Transverse colon (tissue), 4 donors: ENCODE data around the gene KRTAP4-3. TPM values are rescaled to one million over a fixed set of nuclear protein-coding genes. Genes with fewer than 3 reads are reported as not detected.
"Not testable (repeated sequence)": the region's sequence is repeated elsewhere in the genome, so short reads cannot be mapped to it uniquely, and the experiment has no call there.

ENCODE experiments used
- DNase-seq: peaks from one replicate; pipeline ENCODE4 v3.0.0-alpha.2; 2019
- H3K27ac ChIP-seq, 4 donors: fragments of 200-600 bp; sonication (generic); 2 replicates each; pipeline ENCODE4 v1.5.1; 2016 to 2018; ENCODE audit warnings: inconsistent platforms in 4 of 4
- H3K27me3 ChIP-seq: fragments of 200-600 bp; sonication (generic); 2 replicates; pipeline ENCODE4 v1.5.1; 2017; ENCODE audit warnings: inconsistent platforms
- H3K36me3 ChIP-seq, 4 donors: fragments of 200-600 bp; sonication (generic); 2 replicates each; pipeline ENCODE4 v1.5.1; 2017 to 2019; ENCODE audit warnings: inconsistent platforms in 4 of 4
- H3K4me1 ChIP-seq, 4 donors: fragments of 200-600 bp; sonication (generic); 2 replicates each; pipeline ENCODE4 v1.5.1; 2017 to 2020; ENCODE audit warnings: inconsistent platforms in 4 of 4
- H3K4me3 ChIP-seq, 4 donors: fragments of 200-600 bp; sonication (generic); 1 replicate in 1 of 4; 2 replicates in 3 of 4; pipeline versions ENCODE4 v1.5.1 to v1.6.1; 2017 to 2019; ENCODE audit warnings: inconsistent platforms in 4 of 4
- H3K9me3 ChIP-seq, 2 donors: fragments of 200-600 bp; sonication (generic); 2 replicates each; pipeline ENCODE4 v1.5.1; 2017 to 2019; ENCODE audit warnings: inconsistent platforms in 2 of 2
- CTCF ChIP-seq, 5 experiments: fragments of 200-600 bp in 3 of 5; fragments of 450-650 bp in 2 of 5; sonication (generic) in 3 of 5; IDR thresholded peaks; 1 replicate in 2 of 5; 2 replicates in 3 of 5; pipeline ENCODE4 v1.5.1; 2016 to 2017; ENCODE audit warnings: antibody characterized with exemption in 5 of 5, inconsistent platforms in 3 of 5, mild to moderate bottlenecking in 2 of 5, moderate library complexity in 1 of 5
- EP300 ChIP-seq: sonication (generic); formaldehyde crosslinking; IDR thresholded peaks from one replicate; pipeline ENCODE4 v1.6.1; 2017; ENCODE audit warnings: antibody characterized with exemption, low read depth
- POLR2A ChIP-seq: fragments of 450-650 bp; IDR thresholded peaks from one replicate; pipeline ENCODE4 v1.6.1; 2016; ENCODE audit warnings: antibody characterized with exemption, mild to moderate bottlenecking, moderate library complexity
- POLR2AphosphoS5 ChIP-seq, 3 donors: sonication (generic); formaldehyde crosslinking; IDR thresholded peaks; one replicate each; pipeline ENCODE4 v1.6.1; 2016; ENCODE audit warnings: antibody characterized with exemption in 3 of 3
- WGBS, 2 donors: methylation state at CpG; one replicate each; pipeline ENCODE4 v1.1.5; 2018; ENCODE audit warnings: low coverage in 1 of 2; 5-methylcytosine and 5-hydroxymethylcytosine counted together
- in situ Hi-C, 4 donors: fragments of 200-750 bp; cut with MboI; loops; one replicate each; pipeline versions ENCODE4 v1.15.0 to v1.15.1; 2017; ENCODE audit warnings: low sequenced_read_pairs in 3 of 4, low pct_ligation_motif_present in 1 of 4, low pct_unique_long_range_greater_than_20kb in 1 of 4
- intact Hi-C: fragments of 100-400 bp; cut with DNase I; formaldehyde crosslinking; loops from one replicate; pipeline ENCODE4 v1.15.1; 2023; ENCODE audit warnings: low total_unique reads
- total RNA-seq, 4 donors: library from RNA; depleted of rRNA; stranded (reverse); fragments of >200 nt; gene quantifications; one replicate each; pipeline ENCODE4 v1.1.0, GENCODE V29; 2016

KRTAP4-3 gene
- total RNA-seq, 4 donors from 2014 or later: not detected

DNA sequence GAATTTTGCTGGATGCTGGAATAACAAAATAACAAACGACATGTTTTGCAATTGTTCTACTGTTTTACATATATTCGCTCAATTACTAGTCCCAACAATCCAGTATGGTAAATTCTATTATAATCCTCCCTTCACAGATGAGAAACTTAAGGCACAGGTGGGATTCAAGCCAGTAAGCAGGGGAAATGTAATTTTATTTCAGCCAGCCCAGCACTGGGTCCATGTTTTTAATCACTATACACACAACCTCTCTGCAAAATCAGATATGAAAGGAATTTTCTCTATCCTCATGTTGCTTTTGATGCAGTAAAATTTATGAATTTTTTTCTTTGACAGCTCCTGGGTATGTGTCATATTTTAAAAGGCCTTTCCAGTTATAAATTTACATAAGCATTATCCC is 22.8 kb downstream of the KRTAP4-3 start:
- 87 to 94% methylated on average over 2 of the region's 2 CpGs for WGBS, 2 donors
- DNase-seq: no peak
- TF ChIP-seq POLR2A (no peak), POLR2AphosphoS5 (IDR thresholded peaks at IDR 0.05) (no peak), EP300 (no peak), CTCF (IDR thresholded peaks at IDR 0.05) (no peak)
- Histone ChIP-seq H3K4me3 (no peak overlapping the region), H3K27ac (no peak overlapping the region), H3K27me3 (no peaks in the 10 kb centered on the region), H3K4me1 (no peaks in the 10 kb centered on the region), H3K36me3 (no peaks in the 10 kb centered on the region), H3K9me3 (peaks cover 9 to 11% of the 10 kb centered on the region in 2 donors)
- in situ Hi-C loops: no loop called here
- intact Hi-C loops: no loop called here

GRCh38 chr17:41144846-41145245 is 23.2 kb downstream of the KRTAP4-3 start:
- no peak for DNase-seq
- WGBS, 2 donors: 78 to 89% methylated on average over 1 of the region's 1 CpG
- Histone ChIP-seq H3K27ac (no peak overlapping the region), H3K9me3 (peaks cover 10 to 15% of the 10 kb centered on the region in 2 donors), H3K27me3 (no peaks in the 10 kb centered on the region), H3K4me3 (no peak overlapping the region), H3K4me1 (no peaks in the 10 kb centered on the region), H3K36me3 (no peaks in the 10 kb centered on the region)
- in situ Hi-C loops (no loop called here), intact Hi-C loops (no loop called here)
- TF ChIP-seq POLR2A: no peak
- TF ChIP-seq EP300: no peak
- no peak for TF ChIP-seq POLR2AphosphoS5 (IDR thresholded peaks at IDR 0.05)
- no peak for TF ChIP-seq CTCF (IDR thresholded peaks at IDR 0.05)

- in situ Hi-C loops: no loop called here
- no peak for DNase-seq
- TF ChIP-seq CTCF (IDR thresholded peaks at IDR 0.05): no peak
- TF ChIP-seq POLR2A: no peak
- TF ChIP-seq POLR2AphosphoS5 (IDR thresholded peaks at IDR 0.05): no peak
- TF ChIP-seq EP300: no peak
- H3K4me1 ChIP-seq: no peaks in the 10 kb centered on the region
- peaks cover 7% of the 10 kb centered on the region for H3K27me3 ChIP-seq
- intact Hi-C loops: no loop called here
- H3K27ac ChIP-seq: no peak overlapping the region
- H3K36me3 ChIP-seq: no peaks in the 10 kb centered on the region
- peaks cover 10 to 15% of the 10 kb centered on the region in 2 donors for H3K9me3 ChIP-seq
- H3K4me3 ChIP-seq: no peak overlapping the region
These were observed 26.7 kb downstream of the KRTAP4-3 start for GRCh38 chr17:41141361-41141760.

DNA sequence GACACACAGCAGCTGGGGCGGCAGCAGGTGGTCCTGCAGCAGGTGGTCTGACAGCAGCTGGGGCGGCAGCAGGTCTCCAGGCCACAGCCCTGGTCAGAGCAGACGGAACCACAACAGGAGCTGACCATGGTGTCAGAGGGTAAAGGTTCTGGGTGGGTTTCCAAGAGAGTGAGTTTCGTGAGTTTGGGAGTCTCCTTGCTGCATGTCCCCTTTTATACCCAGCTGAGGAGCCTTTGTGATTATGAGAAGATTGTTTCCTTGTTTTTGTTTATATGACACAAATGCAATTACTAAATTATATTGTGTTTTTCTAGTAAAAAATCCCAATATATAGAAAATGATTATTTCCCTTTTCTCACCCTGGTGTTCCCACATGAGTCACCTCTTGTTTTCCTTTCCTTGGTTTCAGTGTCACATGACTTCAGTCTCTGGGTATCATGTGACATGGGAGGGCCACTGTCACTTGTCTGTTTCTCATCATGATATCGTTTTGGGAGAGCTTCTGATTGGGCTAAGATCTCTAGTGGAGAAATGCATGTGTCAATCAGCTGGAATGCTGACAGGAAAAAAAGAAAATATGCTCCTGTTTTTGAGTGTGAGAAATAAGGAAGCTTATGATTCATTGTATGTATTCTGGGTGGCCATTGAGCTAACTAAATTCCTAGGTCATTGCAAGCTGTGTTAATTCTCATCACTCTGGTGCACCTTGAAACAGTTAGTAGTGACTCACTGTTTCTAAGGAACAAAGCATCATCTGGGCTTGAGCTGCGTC is 27.5 kb downstream of the KRTAP4-3 start, which contains the start of gene KRTAP4-6:
KRTAP4-6 (minus strand) TSS at position 185 of the 772 bp plus-strand sequence; CDS start at position 128, 57 bp downstream.
- peaks cover 7% of the 10 kb centered on the region for H3K27me3 ChIP-seq
- WGBS, 2 donors: 66 to 77% methylated on average over 3 to 6 of the region's 6 CpGs
- in situ Hi-C loops (no loop called here), intact Hi-C loops (no loop called here)
- DNase-seq: no peak
- no peak for TF ChIP-seq POLR2A
- TF ChIP-seq CTCF (IDR thresholded peaks at IDR 0.05): no peak
- TF ChIP-seq POLR2AphosphoS5 (IDR thresholded peaks at IDR 0.05): no peak
- TF ChIP-seq EP300: no peak
- no peaks in the 10 kb centered on the region for H3K4me1 ChIP-seq
- H3K4me3 ChIP-seq: no peak within 1 kb of the TSS
- peaks cover 10 to 15% of the 10 kb centered on the region in 2 donors for H3K9me3 ChIP-seq
- no peak within 1 kb of the TSS for H3K27ac ChIP-seq
- H3K36me3 ChIP-seq: no peaks in the 10 kb centered on the region

DNA sequence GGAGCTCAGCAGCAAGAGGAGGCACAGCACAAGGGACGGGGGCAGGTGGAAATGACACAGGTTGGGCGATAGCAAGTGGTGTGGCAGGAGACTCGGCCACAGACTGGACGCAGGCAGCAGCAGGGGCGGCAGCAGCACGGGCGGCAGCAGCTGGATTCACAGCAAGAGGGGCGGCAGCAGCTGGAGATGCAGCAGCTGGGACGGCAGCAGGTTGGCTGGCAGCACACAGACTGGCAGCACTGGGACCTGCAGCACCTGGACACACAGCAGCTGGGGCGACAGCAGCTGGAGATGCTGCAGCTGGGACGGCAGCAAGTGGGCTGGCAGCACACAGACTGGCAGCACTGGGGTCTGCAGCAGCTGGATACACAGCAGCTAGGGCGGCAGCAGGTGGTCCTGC is 28.2 kb downstream of the KRTAP4-3 start:
- DNase-seq, in situ Hi-C loops, H3K27me3 ChIP-seq, H3K27ac ChIP-seq, H3K4me1 ChIP-seq, H3K4me3 ChIP-seq, H3K36me3 ChIP-seq, intact Hi-C loops: not testable (repeated sequence)
- H3K9me3 ChIP-seq: peaks cover 10 to 15% of the 10 kb centered on the region in 2 donors
- WGBS, 2 donors: 87 to 95% methylated on average over 4 to 12 of the region's 12 CpGs
